ENCODE results near the gene RYR1. TPM values are rescaled to one million over a fixed set of nuclear protein-coding genes. Genes with fewer than 3 reads are reported as not detected.

RYR1 gene
- total and polyA plus RNA-seq, 2 of the 8 experiments (the other 6 are each of a cell fraction or from before 2014, with no cell fraction given), result 5.8 to 11.8 TPM

DNA sequence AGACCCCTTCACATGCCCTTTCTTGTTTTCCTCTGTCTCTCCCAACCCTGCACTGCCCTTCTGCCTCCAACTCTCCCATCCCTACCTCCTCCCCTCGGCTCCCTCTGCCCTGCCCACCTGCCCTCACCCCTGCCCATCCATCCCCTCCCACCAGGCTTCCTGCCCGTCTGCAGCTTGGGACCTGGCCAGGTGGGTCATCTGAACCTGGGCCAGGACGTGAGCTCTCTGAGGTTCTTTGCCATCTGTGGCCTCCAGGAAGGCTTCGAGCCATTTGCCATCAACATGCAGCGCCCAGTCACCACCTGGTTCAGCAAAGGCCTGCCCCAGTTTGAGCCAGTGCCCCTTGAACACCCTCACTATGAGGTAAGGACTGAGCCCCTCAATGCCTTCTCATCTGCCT, 35.7 kb downstream of the RYR1 start:
- no peak overlapping the region for H3K9ac ChIP-seq (replicated peaks in 1 of 4; ENCODE audit: extremely low read depth in 1 of 4, low read depth in 3 of 4, low read length in 3 of 4)
- CTCF ChIA-PET (ENCODE audit: partially characterized antibody), result interaction anchor here (1.2 to 1.4 kb wide), 2 partner anchors 9 to 66 kb away, joined by 3 to 7 read pairs; partner anchors contain the start of gene FAM98C
- H4K5ac ChIP-seq (ENCODE audit: insufficient read length, low read depth, low read length), result no peak overlapping the region
- POLR2A ChIA-PET (ENCODE audit: partially characterized antibody), result interaction anchor here (1.9 kb wide), 1 partner anchor 9 kb away, joined by 7 read pairs; no protein-coding TSS in a partner anchor
- H2BK5ac ChIP-seq (ENCODE audit: low read depth, low read length), result no peak overlapping the region
- H3K9me3 ChIP-seq (ENCODE audit: insufficient read depth in 2 of 2, low read depth in 1 of 2, low read length in 1 of 2), result no peaks in the 10 kb centered on the region
- H3K4ac ChIP-seq (replicated peaks; ENCODE audit: insufficient read length, low read depth, low read length), result no peak overlapping the region
- 95% methylated on average over 5 of the region's 5 CpGs; no CpG with 5 or more reads in 1 of the 2 experiments for WGBS, 2 experiments (ENCODE audit: extremely low coverage in 1 of 2, insufficient coverage in 1 of 2, insufficient read length in 1 of 2, insufficient replicate concordance in 2 of 2, low coverage in 1 of 2, low lambda C conversion rate in 2 of 2, missing lambda C conversion rate in 1 of 2)
- H3K36me3 ChIP-seq (ENCODE audit: control insufficient read depth in 2 of 4, insufficient read depth in 4 of 4, low read length in 3 of 4), result peaks cover 6 to 44% (median 20%) of the 10 kb centered on the region in 4 experiments; a peak in 7 of 8 replicates
- no peaks in the 10 kb centered on the region for H3K79me1 ChIP-seq (ENCODE audit: low read depth, low read length)
- no peak overlapping the region for H4K8ac ChIP-seq (ENCODE audit: extremely low read depth, insufficient read depth, low read length)
- DNase-seq (ENCODE audit: low read depth in 1 of 2, low spot score in 2 of 2), result no peak
- H3K4me3 ChIP-seq (ENCODE audit: extremely low read depth in 1 of 4, insufficient read depth in 2 of 4, low read depth in 3 of 4, low read length in 4 of 4), result no peak overlapping the region
- H2BK15ac ChIP-seq (ENCODE audit: low read length), result no peak overlapping the region
- no peak overlapping the region for H3K18ac ChIP-seq (ENCODE audit: extremely low read depth, low read length)
- H3K23ac ChIP-seq (ENCODE audit: insufficient read length), result no peak overlapping the region
- no peak overlapping the region for H2BK12ac ChIP-seq (ENCODE audit: low read depth, low read length)
- no peak overlapping the region for H3K14ac ChIP-seq (ENCODE audit: insufficient read length)
- peaks cover 0 to 3% (median 0%) of the 10 kb centered on the region in 4 experiments; a peak in 1 of 7 replicates for H3K4me1 ChIP-seq (replicated peaks in 1 of 4; ENCODE audit: control insufficient read depth in 3 of 4, insufficient read depth in 4 of 4, low read length in 3 of 4)
- no peak overlapping the region for H2BK120ac ChIP-seq (replicated peaks; ENCODE audit: low read depth, low read length)
- no peaks in the 10 kb centered on the region for H3K27me3 ChIP-seq (replicated peaks in 1 of 4; ENCODE audit: control insufficient read depth in 3 of 4, extremely low read depth in 1 of 4, insufficient read depth in 3 of 4, low read length in 3 of 4)
- H3K4me2 ChIP-seq (ENCODE audit: insufficient read depth in 1 of 2, low read depth in 2 of 2, low read length in 2 of 2), result no peak overlapping the region
- no peak overlapping the region for H2AFZ ChIP-seq (ENCODE audit: low read length)
- FAIRE-seq, result no peak
- peaks cover 6% of the 10 kb centered on the region; the same call in 1 of the 2 replicates for H3K23me2 ChIP-seq (ENCODE audit: low read depth, low read length)
- no peak overlapping the region for H2BK20ac ChIP-seq (ENCODE audit: low read length)
- no peak overlapping the region for H3K56ac ChIP-seq (replicated peaks; ENCODE audit: insufficient read length, low read depth, low read length)
- H3K79me2 ChIP-seq (ENCODE audit: control insufficient read depth in 1 of 2, insufficient read depth in 2 of 2, low read length in 2 of 2), result no peaks in the 10 kb centered on the region
- H4K91ac ChIP-seq (replicated peaks; ENCODE audit: insufficient read length, low read length), result no peak overlapping the region
- H4K20me1 ChIP-seq (replicated peaks in 1 of 2; ENCODE audit: control insufficient read depth in 1 of 2, insufficient read depth in 2 of 2, low read length in 2 of 2), result peaks cover 0 to 2% of the 10 kb centered on the region in 2 experiments
- no peak overlapping the region for H3K27ac ChIP-seq (ENCODE audit: low read depth, low read length)
- no peak overlapping the region for H2AK5ac ChIP-seq (ENCODE audit: low read depth, low read length)
- TF ChIP-seq POU5F1 (IDR thresholded peaks at IDR 0.05; ENCODE audit: low read depth, low read length) (no peak), SP4 (IDR thresholded peaks at IDR 0.05; ENCODE audit: low read length) (no peak), KDM1A (IDR thresholded peaks at IDR 0.05; ENCODE audit: borderline replicate concordance, low read length) (no peak), CHD1 (IDR thresholded peaks at IDR 0.05; ENCODE audit: low read depth, low read length) (no peak), CTBP2 (IDR thresholded peaks at IDR 0.05; ENCODE audit: borderline replicate concordance, insufficient read depth, insufficient read length, low read length) (no peak), RXRA (IDR thresholded peaks at IDR 0.05; ENCODE audit: insufficient read depth, low read depth, low read length) (no peak), TAF1 (IDR thresholded peaks at IDR 0.05; ENCODE audit: low read depth, low read length) (no peak), HDAC2 (IDR thresholded peaks at IDR 0.05; ENCODE audit: borderline replicate concordance in 1 of 2, low read depth in 2 of 2, low read length in 2 of 2) (no peak), CEBPB (IDR thresholded peaks at IDR 0.05; ENCODE audit: low read depth, low read length) (no peak), KDM4A (IDR thresholded peaks at IDR 0.05; ENCODE audit: low read depth, low read length, severe bottlenecking) (no peak), SIN3A (conservative IDR thresholded peaks at IDR 0.05 in 1 of 2, IDR thresholded peaks at IDR 0.05 in 1 of 2; ENCODE audit: low read depth in 1 of 2, low read length in 2 of 2) (no peak), CREB1 (IDR thresholded peaks at IDR 0.05) (no peak), TAF7 (optimal IDR thresholded peaks at IDR 0.05; ENCODE audit: borderline replicate concordance, low read depth, low read length) (no peak), SRF (IDR thresholded peaks at IDR 0.05; ENCODE audit: low read depth, low read length) (no peak), TCF12 (IDR thresholded peaks at IDR 0.05; ENCODE audit: low read depth, low read length) (no peak)
